ENCODE measurements around the gene ZNF445. TPM values are rescaled to one million over a fixed set of nuclear protein-coding genes. Genes with fewer than 3 reads are reported as not detected.

ZNF445 gene
- total and polyA plus RNA-seq, 9 of the 15 experiments (the other 6 are each of a cell fraction or from before 2014, with no cell fraction given), result 1.2 to 26.9 (median 10.6) TPM

DNA sequence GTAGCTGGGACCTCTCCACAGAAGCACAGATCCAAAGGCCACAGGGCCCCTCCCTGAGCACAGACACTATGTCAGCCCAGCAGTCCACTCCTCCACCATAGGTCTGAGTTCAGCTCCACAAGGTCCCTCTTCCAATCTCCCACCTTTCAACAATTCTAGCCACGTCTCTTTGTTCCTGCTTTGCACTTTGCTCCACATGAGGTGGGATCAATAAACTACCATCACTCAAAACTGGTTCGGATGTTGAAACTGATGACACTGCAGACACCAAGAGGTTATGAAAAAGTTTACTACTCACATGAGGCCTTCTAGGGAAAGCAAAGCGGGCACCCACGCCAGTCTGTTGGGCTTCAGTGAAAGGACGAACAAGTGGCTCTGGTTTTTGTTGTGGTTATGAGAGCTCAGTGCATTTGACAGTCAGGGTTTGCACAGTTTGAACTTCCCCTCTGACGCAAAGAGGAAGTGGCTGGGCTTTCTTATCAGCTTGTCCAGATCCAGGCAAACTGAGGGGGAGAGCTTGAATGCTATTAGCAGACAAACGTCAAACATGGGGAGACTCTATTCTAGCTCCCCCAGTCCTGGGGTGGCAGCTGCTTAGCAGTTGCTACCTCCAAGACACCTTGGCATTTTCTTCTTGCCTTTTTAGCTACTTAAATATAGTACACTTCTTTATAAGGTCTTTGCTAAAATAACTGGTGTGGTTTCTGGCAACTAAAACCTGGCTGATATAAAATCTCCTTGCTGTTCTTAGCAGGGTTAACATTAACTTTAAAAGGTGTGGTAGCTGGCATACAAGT, 37.8 kb downstream of the ZNF445 start:
- FAIRE-seq (peak; percentile 99), DNase-seq (ENCODE audit: extremely low read depth in 1 of 4, low spot score in 3 of 4) (peak; percentile 93 to 98 (median 94)), ATAC-seq (peak; percentile 91)
- peaks cover 49% of the 10 kb centered on the region for H3K79me2 ChIP-seq (ENCODE audit: control insufficient read depth, insufficient read depth, low read length)
- H3K27ac ChIP-seq (ENCODE audit: extremely low read depth, low read depth, low read length), result peak overlapping the region; percentile 96
- peaks cover 24 to 55% of the 10 kb centered on the region in 2 experiments for H3K4me1 ChIP-seq (replicated peaks in 1 of 2; ENCODE audit: control insufficient read depth in 2 of 2, insufficient read depth in 2 of 2, low read length in 2 of 2)
- ChIA-PET CTCF (ENCODE audit: low intra/inter-chr PET ratio) (no interaction called here), POLR2A (interaction anchor here (0.5 to 1.9 kb wide), 28 partner anchors 9 to 222 kb away, joined by 3 to 16 read pairs (median 4); partner anchors contain the start of gene TCAIM)
- H3K4me2 ChIP-seq (ENCODE audit: insufficient read depth, low read length), result peak overlapping the region; percentile 92
- no peaks in the 10 kb centered on the region for H3K27me3 ChIP-seq (ENCODE audit: control insufficient read depth in 2 of 2, insufficient read depth in 2 of 2, low read length in 2 of 2)
- in situ Hi-C loops (cut with MboI) (no loop called here), intact Hi-C loops (cut with micrococcal nuclease) (loop anchor here (1.0 to 2.0 kb wide), 5 partner anchors 28 to 101 kb away; partner anchors contain the start of genes TCAIM and ZNF445)
- H3K9me3 ChIP-seq (replicated peaks; ENCODE audit: control insufficient read depth, insufficient read depth, low read depth, low read length), result no peaks in the 10 kb centered on the region
- peak overlapping the region; percentile 46 for H3K4me3 ChIP-seq
- TSS peak; percentile 75 for BruUV-seq (replicated peaks)
- H3K9ac ChIP-seq (ENCODE audit: insufficient read depth in 1 of 2, low read depth in 2 of 2, low read length in 2 of 2), result peak overlapping the region; percentile 90 to 93
- H4K20me1 ChIP-seq (replicated peaks; ENCODE audit: control insufficient read depth, insufficient read depth, low read length), result no peaks in the 10 kb centered on the region
- peaks cover 46% of the 10 kb centered on the region for H3K36me3 ChIP-seq (ENCODE audit: control insufficient read depth, insufficient read depth, low read length)
- WGBS (ENCODE audit: insufficient coverage, low coverage, missing lambda C conversion rate), result under 1% methylated on average over 7 of the region's 7 CpGs
- H2AFZ ChIP-seq (ENCODE audit: low read depth, low read length), result peak overlapping the region; percentile 79
- no peaks in the 10 kb centered on the region for H3K9me1 ChIP-seq (ENCODE audit: control insufficient read depth, insufficient read depth, low read length)
- TF ChIP-seq BRD9 (IDR thresholded peaks at IDR 0.05; ENCODE audit: low read depth, partially characterized antibody) (peak; percentile 69), E2F8 (IDR thresholded peaks at IDR 0.05; ENCODE audit: low read depth, partially characterized antibody) (no peak), ZNF311 (CRISPR knock-in tag; IDR thresholded peaks at IDR 0.05) (no peak), SIX5 (IDR thresholded peaks at IDR 0.05; ENCODE audit: borderline replicate concordance in 1 of 2, insufficient read depth in 1 of 2, low read depth in 1 of 2, low read length in 2 of 2) (no peak), SMARCA5 (IDR thresholded peaks at IDR 0.05) (0 out of 2 replicates have a peak, but pooled peaks have one; percentile 61), PHTF2 (CRISPR knock-in tag; IDR thresholded peaks at IDR 0.05) (no peak), HMBOX1 (IDR thresholded peaks at IDR 0.05) (peak; percentile 85), PTBP1 (IDR thresholded peaks at IDR 0.05; ENCODE audit: low read depth, low read length) (no peak), FOXK2 (conservative IDR thresholded peaks at IDR 0.05 in 1 of 2, IDR thresholded peaks at IDR 0.05 in 1 of 2; ENCODE audit: low read depth in 2 of 2) (peak; percentile 76 to 80), HNRNPL (IDR thresholded peaks at IDR 0.05; ENCODE audit: low read depth, low read length) (peak; percentile 53; the same call in 1 of the 2 replicates), ZNF507 (tag; conservative IDR thresholded peaks at IDR 0.05) (no peak), ZNF57 (CRISPR knock-in tag; IDR thresholded peaks at IDR 0.05) (no peak)
- TF ChIP-seq, protein P1, sequence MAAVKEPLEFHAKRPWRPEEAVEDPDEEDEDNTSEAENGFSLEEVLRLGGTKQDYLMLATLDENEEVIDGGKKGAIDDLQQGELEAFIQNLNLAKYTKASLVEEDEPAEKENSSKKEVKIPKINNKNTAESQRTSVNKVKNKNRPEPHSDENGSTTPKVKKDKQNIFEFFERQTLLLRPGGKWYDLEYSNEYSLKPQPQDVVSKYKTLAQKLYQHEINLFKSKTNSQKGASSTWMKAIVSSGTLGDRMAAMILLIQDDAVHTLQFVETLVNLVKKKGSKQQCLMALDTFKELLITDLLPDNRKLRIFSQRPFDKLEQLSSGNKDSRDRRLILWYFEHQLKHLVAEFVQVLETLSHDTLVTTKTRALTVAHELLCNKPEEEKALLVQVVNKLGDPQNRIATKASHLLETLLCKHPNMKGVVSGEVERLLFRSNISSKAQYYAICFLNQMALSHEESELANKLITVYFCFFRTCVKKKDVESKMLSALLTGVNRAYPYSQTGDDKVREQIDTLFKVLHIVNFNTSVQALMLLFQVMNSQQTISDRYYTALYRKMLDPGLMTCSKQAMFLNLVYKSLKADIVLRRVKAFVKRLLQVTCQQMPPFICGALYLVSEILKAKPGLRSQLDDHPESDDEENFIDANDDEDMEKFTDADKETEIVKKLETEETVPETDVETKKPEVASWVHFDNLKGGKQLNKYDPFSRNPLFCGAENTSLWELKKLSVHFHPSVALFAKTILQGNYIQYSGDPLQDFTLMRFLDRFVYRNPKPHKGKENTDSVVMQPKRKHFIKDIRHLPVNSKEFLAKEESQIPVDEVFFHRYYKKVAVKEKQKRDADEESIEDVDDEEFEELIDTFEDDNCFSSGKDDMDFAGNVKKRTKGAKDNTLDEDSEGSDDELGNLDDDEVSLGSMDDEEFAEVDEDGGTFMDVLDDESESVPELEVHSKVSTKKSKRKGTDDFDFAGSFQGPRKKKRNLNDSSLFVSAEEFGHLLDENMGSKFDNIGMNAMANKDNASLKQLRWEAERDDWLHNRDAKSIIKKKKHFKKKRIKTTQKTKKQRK (IDR thresholded peaks at IDR 0.05; ENCODE audit: borderline replicate concordance, low read depth, low read length), result no peak; the same call in 1 of the 2 replicates

Measured in K562 (cell line).